Peyer's patch (tissue), 4 donors: ENCODE results near the gene DOCK2. TPM values are rescaled to one million over a fixed set of nuclear protein-coding genes. Genes with fewer than 3 reads are reported as not detected.

ENCODE experiments used
- DNase-seq, 3 donors: peaks; one replicate each; pipeline ENCODE4 v3.0.0-alpha.2; 2017 to 2019
- H3K27ac ChIP-seq, 4 donors: fragments of 200-600 bp; sonication (generic); one replicate each; pipeline ENCODE4 v1.5.1; 2016 to 2019
- H3K27me3 ChIP-seq, 2 donors: fragments of 200-600 bp; sonication (generic); one replicate each; pipeline ENCODE4 v1.5.1; 2019
- H3K36me3 ChIP-seq, 3 donors: fragments of 200-600 bp; sonication (generic); one replicate each; pipeline ENCODE4 v1.5.1; 2016 to 2019
- H3K4me1 ChIP-seq, 4 donors: fragments of 200-600 bp; sonication (generic); one replicate each; pipeline ENCODE4 v1.5.1; 2016 to 2019
- H3K4me3 ChIP-seq, 4 donors: fragments of 200-600 bp; sonication (generic); 1 replicate in 3 of 4; 2 replicates in 1 of 4; pipeline ENCODE4 v1.5.1; 2016 to 2019; ENCODE audit warnings: mild to moderate bottlenecking in 1 of 4
- H3K9me3 ChIP-seq, 4 donors: fragments of 200-600 bp; sonication (generic); one replicate each; pipeline ENCODE4 v1.5.1; 2016 to 2019; ENCODE audit warnings: mild to moderate bottlenecking in 1 of 4
- POLR2A ChIP-seq, 2 donors: fragments of 450-650 bp; IDR thresholded peaks; one replicate each; pipeline ENCODE4 v1.5.1; 2017; ENCODE audit warnings: antibody characterized with exemption in 2 of 2, mild to moderate bottlenecking in 2 of 2, moderate library complexity in 2 of 2
- small RNA-seq, 2 donors: library from RNA; depleted of rRNA; stranded (forward); fragments of <200 nt; gene quantifications; one replicate each; pipeline ENCODE3, GENCODE V24; 2016
- total RNA-seq, 4 donors: library from RNA; depleted of rRNA; stranded (reverse); fragments of >200 nt; gene quantifications; one replicate each; pipeline ENCODE4 v1.1.0, GENCODE V29; 2016
- TF ChIP-seq, protein P1 (sequence below), 6 experiments: fragments of 450-650 bp in 4 of 6; fragments of 200-600 bp in 2 of 6; sonication (generic) in 1 of 6; IDR thresholded peaks; one replicate each; pipeline ENCODE4 v1.5.1; 2017 to 2019; ENCODE audit warnings: antibody characterized with exemption in 6 of 6, mild to moderate bottlenecking in 3 of 6, moderate library complexity in 1 of 6

Gene DOCK2
- total RNA-seq, 4 donors from 2014 or later, result 13.8 to 200 (median 17.8) TPM

DNA sequence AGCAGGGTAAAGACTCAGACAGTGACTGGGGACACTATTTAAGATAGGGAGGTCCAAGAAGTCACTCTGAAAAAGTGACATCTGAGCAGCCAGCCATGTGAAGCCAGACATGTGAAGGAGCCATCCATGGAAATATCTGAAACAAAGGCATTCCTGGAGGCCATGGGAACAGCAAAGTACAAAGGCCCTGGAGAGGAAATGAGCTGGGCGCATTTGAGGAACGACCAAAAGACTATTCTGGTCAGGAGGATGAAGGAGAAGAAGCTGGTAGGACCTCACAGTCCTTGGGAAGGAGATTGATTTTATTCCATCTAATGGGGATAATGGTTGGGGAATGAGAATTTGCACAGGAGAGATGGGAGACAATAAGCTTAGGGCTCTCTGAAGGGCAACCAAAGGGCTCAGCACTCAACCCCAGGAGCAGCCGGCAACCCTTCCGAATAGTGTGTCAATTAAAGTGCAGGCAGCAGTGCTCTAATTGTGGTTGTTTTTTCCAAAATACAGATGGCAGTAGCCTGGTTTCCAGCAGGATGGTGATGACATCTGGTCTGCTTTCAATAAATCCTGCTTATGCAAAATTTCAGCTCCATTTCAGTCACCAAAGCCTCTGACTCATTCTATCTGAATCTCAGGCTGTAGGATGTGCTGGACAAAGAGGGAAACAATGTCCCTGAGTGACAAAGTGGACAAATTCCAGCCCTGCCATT is 495.3 kb downstream of the DOCK2 start:
- DNase-seq, result no peak
- no peaks in the 10 kb centered on the region for H3K27me3 ChIP-seq
- H3K36me3 ChIP-seq, result no peaks in the 10 kb centered on the region
- H3K4me3 ChIP-seq, result no peak overlapping the region
- no peak for TF ChIP-seq POLR2A (IDR thresholded peaks at IDR 0.05)
- TF ChIP-seq, protein P1, sequence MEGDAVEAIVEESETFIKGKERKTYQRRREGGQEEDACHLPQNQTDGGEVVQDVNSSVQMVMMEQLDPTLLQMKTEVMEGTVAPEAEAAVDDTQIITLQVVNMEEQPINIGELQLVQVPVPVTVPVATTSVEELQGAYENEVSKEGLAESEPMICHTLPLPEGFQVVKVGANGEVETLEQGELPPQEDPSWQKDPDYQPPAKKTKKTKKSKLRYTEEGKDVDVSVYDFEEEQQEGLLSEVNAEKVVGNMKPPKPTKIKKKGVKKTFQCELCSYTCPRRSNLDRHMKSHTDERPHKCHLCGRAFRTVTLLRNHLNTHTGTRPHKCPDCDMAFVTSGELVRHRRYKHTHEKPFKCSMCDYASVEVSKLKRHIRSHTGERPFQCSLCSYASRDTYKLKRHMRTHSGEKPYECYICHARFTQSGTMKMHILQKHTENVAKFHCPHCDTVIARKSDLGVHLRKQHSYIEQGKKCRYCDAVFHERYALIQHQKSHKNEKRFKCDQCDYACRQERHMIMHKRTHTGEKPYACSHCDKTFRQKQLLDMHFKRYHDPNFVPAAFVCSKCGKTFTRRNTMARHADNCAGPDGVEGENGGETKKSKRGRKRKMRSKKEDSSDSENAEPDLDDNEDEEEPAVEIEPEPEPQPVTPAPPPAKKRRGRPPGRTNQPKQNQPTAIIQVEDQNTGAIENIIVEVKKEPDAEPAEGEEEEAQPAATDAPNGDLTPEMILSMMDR (IDR thresholded peaks at IDR 0.05), result no peak
- H3K9me3 ChIP-seq, result no peaks in the 10 kb centered on the region
- no peaks in the 10 kb centered on the region for H3K4me1 ChIP-seq
- H3K27ac ChIP-seq, result no peak overlapping the region

Small RNAs within 50 kb of the gene (small RNA-seq; reads per million reads assigned to genes)
- 0 reads per million in 2 donors for gene MIR378E

Other genes starting within 250 kb of the DOCK2 start
- 10 to 100 TPM in 1 of 4 donors, 1 to 10 TPM in 3; 3.9 to 14.9 (median 6.6) TPM for gene SPDL1, start 53.5 kb upstream of the DOCK2 start, total RNA-seq